Stomach (tissue), 4 donors: ENCODE measurements around the gene C22orf42.

Experiments used
- EP300 ChIP-seq: sonication (generic); formaldehyde crosslinking; IDR thresholded peaks from one replicate; pipeline ENCODE4 v1.6.1; 2017; ENCODE audit warnings: antibody characterized with exemption
- POLR2A ChIP-seq, 4 donors: fragments of 450-650 bp; IDR thresholded peaks; one replicate each; pipeline ENCODE4 v1.6.1; 2016; ENCODE audit warnings: antibody characterized with exemption in 4 of 4, control low read depth in 2 of 4, mild to moderate bottlenecking in 1 of 4, moderate library complexity in 1 of 4
- POLR2AphosphoS5 ChIP-seq, 3 donors: sonication (generic); formaldehyde crosslinking; IDR thresholded peaks; one replicate each; pipeline ENCODE4 v1.6.1; 2016; ENCODE audit warnings: antibody characterized with exemption in 3 of 3
- TF ChIP-seq, protein P1 (sequence below), 7 experiments: fragments of 450-650 bp in 4 of 7; fragments of 200-600 bp in 3 of 7; sonication (generic) in 3 of 7; IDR thresholded peaks; one replicate each; pipeline ENCODE4 v1.5.1; 2016 to 2019; ENCODE audit warnings: antibody characterized with exemption in 7 of 7, control low read depth in 2 of 7, mild to moderate bottlenecking in 1 of 7

DNA sequence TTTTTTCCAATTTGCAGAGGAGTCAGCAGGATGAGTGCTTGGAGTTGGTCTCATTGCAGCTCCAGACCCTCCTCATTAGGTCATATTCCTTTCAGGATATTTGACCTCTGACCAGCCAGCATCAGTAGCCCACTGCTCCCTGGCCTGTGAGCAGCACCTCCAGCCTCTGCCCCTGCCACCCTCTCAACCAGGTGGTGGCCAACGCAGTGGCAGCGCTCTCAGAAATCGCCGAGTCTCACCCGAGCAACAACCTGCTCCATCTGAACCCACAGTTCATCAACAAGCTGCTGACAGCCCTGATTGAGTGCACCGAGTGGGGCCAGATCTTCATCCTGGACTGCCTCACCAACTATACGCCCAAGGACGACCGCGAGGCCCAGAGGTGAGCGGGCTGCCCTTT lies 27.0 kb downstream of the C22orf42 start:
- TF ChIP-seq, protein P1, sequence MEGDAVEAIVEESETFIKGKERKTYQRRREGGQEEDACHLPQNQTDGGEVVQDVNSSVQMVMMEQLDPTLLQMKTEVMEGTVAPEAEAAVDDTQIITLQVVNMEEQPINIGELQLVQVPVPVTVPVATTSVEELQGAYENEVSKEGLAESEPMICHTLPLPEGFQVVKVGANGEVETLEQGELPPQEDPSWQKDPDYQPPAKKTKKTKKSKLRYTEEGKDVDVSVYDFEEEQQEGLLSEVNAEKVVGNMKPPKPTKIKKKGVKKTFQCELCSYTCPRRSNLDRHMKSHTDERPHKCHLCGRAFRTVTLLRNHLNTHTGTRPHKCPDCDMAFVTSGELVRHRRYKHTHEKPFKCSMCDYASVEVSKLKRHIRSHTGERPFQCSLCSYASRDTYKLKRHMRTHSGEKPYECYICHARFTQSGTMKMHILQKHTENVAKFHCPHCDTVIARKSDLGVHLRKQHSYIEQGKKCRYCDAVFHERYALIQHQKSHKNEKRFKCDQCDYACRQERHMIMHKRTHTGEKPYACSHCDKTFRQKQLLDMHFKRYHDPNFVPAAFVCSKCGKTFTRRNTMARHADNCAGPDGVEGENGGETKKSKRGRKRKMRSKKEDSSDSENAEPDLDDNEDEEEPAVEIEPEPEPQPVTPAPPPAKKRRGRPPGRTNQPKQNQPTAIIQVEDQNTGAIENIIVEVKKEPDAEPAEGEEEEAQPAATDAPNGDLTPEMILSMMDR (IDR thresholded peaks at IDR 0.05) = no peak
- TF ChIP-seq EP300 (no peak), POLR2A (IDR thresholded peaks at IDR 0.05) (no peak), POLR2AphosphoS5 (IDR thresholded peaks at IDR 0.05) (no peak)
